A673 (cell line): ENCODE data around the gene ASXL1.

Experiments
- EZH2 ChIP-seq: fragments of 200-600 bp; sonication (generic); IDR thresholded peaks from 2 replicates; pipeline ENCODE4 v1.6.1; 2017; ENCODE audit warnings: borderline replicate concordance, low read depth, mild to moderate bottlenecking, mixed read lengths, antibody characterized with exemption, low read length; ENCODE audit not compliant: poor library complexity, severe bottlenecking
- TF ChIP-seq, protein P1 (sequence below): fragments of 300-800, 200-600 bp; sonication (generic); conservative IDR thresholded peaks from 2 replicates; pipeline ENCODE4 v1.5.1; 2017; ENCODE audit warnings: low read depth, mild to moderate bottlenecking, antibody characterized with exemption, low read length, moderate library complexity, mixed read lengths

DNA sequence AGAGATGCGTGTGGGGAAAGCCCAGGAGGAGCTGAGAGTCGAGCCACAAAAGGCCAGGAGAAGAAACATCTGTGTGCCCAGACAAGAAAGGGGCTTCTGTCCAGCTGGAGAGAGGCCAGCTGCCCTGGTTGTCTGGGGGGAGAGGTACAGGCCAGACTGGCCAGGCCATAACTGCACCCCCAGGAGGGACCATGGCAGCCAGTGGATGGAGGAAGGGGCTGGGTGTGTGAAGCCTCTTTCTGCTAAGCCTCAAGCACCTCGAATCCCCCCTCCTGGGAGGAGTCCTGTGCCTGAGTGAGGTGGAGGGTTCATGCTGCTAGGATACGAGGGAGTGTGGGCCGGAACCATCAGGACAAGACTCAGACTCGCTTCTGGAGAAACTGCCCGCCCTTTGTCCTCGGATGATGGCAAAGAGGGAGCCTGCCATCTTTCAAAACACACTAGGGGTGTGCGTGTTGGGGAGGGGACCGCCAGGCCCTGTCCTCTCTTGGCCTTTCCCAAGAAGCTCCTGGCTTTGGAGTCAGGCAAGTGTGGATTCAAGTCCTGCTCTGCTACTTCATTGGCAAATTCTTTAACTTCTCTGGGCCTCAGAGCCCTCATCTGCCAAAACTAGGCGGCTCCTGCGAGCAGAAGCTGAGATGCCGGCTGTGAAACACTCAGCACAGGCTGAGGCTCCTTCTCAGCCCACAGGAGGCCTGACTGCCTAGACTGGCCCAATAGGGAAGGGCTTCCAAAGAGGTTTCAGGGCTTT lies 90.3 kb downstream of the ASXL1 start:
- TF ChIP-seq, protein P1, sequence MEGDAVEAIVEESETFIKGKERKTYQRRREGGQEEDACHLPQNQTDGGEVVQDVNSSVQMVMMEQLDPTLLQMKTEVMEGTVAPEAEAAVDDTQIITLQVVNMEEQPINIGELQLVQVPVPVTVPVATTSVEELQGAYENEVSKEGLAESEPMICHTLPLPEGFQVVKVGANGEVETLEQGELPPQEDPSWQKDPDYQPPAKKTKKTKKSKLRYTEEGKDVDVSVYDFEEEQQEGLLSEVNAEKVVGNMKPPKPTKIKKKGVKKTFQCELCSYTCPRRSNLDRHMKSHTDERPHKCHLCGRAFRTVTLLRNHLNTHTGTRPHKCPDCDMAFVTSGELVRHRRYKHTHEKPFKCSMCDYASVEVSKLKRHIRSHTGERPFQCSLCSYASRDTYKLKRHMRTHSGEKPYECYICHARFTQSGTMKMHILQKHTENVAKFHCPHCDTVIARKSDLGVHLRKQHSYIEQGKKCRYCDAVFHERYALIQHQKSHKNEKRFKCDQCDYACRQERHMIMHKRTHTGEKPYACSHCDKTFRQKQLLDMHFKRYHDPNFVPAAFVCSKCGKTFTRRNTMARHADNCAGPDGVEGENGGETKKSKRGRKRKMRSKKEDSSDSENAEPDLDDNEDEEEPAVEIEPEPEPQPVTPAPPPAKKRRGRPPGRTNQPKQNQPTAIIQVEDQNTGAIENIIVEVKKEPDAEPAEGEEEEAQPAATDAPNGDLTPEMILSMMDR, result no peak
- no peak for TF ChIP-seq EZH2
